HFFc6 (cell line): ENCODE results near the gene PAM16. TPM values are rescaled to one million over a fixed set of nuclear protein-coding genes. Genes with fewer than 3 reads are reported as not detected.
A peak's percentile ranks its signal among the peaks of the same experiment; 100 is the strongest.

ENCODE experiments used
- DNase-seq: peaks from one replicate; pipeline ENCODE4 v3.0.0-alpha.2; 2018
- H3K27ac Mint-ChIP-seq: 2 replicates; pipeline ENCODE4 v1.8.0; 2020; ENCODE audit warnings: mild to moderate bottlenecking, mixed read lengths
- H3K27me3 Mint-ChIP-seq: 2 replicates; pipeline ENCODE4 v1.8.0; 2021; ENCODE audit warnings: mild to moderate bottlenecking, moderate library complexity, mixed read lengths; ENCODE audit not compliant: insufficient read depth
- H3K36me3 Mint-ChIP-seq: 2 replicates; pipeline ENCODE4 v1.8.0; 2021; ENCODE audit warnings: low read depth, mixed read lengths
- H3K4me1 Mint-ChIP-seq: 2 replicates; pipeline ENCODE4 v1.8.0; 2020; ENCODE audit warnings: low read depth, mixed read lengths
- H3K4me3 Mint-ChIP-seq: 2 replicates; pipeline ENCODE4 v1.8.0; 2020; ENCODE audit warnings: mild to moderate bottlenecking, moderate library complexity, mixed read lengths
- H3K9me3 Mint-ChIP-seq: 2 replicates; pipeline ENCODE4 v1.8.0; 2020; ENCODE audit warnings: mild to moderate bottlenecking, mixed read lengths
- CTCF ChIP-seq: fragments of 200-600 bp; sonication (generic); IDR thresholded peaks from 2 replicates; pipeline ENCODE4 v1.5.0; 2021; ENCODE audit warnings: antibody characterized with exemption, mild to moderate bottlenecking
- total RNA-seq, 6 experiments: library from RNA; stranded (reverse); fragmentation: NEBNext Ultra II Directional; extraction: Animal tissue kit (Norgen Biotek cat#: 25700); gene quantifications; 2 replicates in 1 of 6; 3 replicates in 5 of 6; pipeline ENCODE4 v1.2.3, GENCODE V29; 2021

The PAM16 gene
- total RNA-seq, 6 experiments from 2014 or later = 44.9 to 50.8 (median 46.1) TPM

GRCh38 chr16:4325253-4325758 lies 25.8 kb downstream of the PAM16 start:
- Mint-ChIP-seq H3K4me1 (peaks cover 30% of the 10 kb centered on the region), H3K36me3 (no peaks in the 10 kb centered on the region), H3K9me3 (no peaks in the 10 kb centered on the region), H3K27me3 (no peaks in the 10 kb centered on the region; the same call in 1 of the 2 replicates), H3K4me3 (no peak overlapping the region), H3K27ac (peak overlapping the region; percentile 24; the same call in 1 of the 2 replicates)
- no peak for TF ChIP-seq CTCF
- DNase-seq = no peak

- no peak for TF ChIP-seq CTCF
- H3K4me3 Mint-ChIP-seq = no peak overlapping the region
- no peak for DNase-seq
- H3K9me3 Mint-ChIP-seq = no peaks in the 10 kb centered on the region
- H3K27me3 Mint-ChIP-seq = no peaks in the 10 kb centered on the region; the same call in 1 of the 2 replicates
- peak overlapping the region; percentile 59 for H3K27ac Mint-ChIP-seq
- no peaks in the 10 kb centered on the region for H3K36me3 Mint-ChIP-seq
- peaks cover 27% of the 10 kb centered on the region for H3K4me1 Mint-ChIP-seq
Observed at GRCh38 chr16:4324492-4325252, 26.4 kb downstream of the PAM16 start.

- Mint-ChIP-seq H3K36me3 (no peaks in the 10 kb centered on the region), H3K9me3 (no peaks in the 10 kb centered on the region), H3K27ac (peak overlapping the region; percentile 59), H3K4me1 (peaks cover 27% of the 10 kb centered on the region), H3K4me3 (no peak overlapping the region), H3K27me3 (no peaks in the 10 kb centered on the region; the same call in 1 of the 2 replicates)
- TF ChIP-seq CTCF = no peak
- DNase-seq = no peak
Observed at GRCh38 chr16:4323845-4324488, 27.2 kb downstream of the PAM16 start.

GRCh38 chr16:4323071-4323844 lies 27.9 kb downstream of the PAM16 start:
- Mint-ChIP-seq H3K36me3 (no peaks in the 10 kb centered on the region), H3K27ac (peak overlapping the region; percentile 56; the same call in 1 of the 2 replicates), H3K4me3 (no peak overlapping the region), H3K4me1 (peaks cover 27% of the 10 kb centered on the region), H3K9me3 (no peaks in the 10 kb centered on the region), H3K27me3 (no peaks in the 10 kb centered on the region; the same call in 1 of the 2 replicates)
- no peak for TF ChIP-seq CTCF
- no peak for DNase-seq
